ENCODE results near the gene DVL1. TPM values are rescaled to one million over a fixed set of nuclear protein-coding genes. Genes with fewer than 3 reads are reported as not detected.

The DVL1 gene
- total RNA-seq, 3 donors from 2014 or later (not counting 1 experiment from before 2014, with no cell fraction given) = 33.8 to 41.9 (median 35.6) TPM

- Histone ChIP-seq H3K27me3 (ENCODE audit: control insufficient read depth, insufficient read depth, low read length) (no peaks in the 10 kb centered on the region), H3K4me3 (ENCODE audit: low read length) (no peak overlapping the region), H3K27ac (ENCODE audit: low read length) (no peak overlapping the region), H3K36me3 (ENCODE audit: control insufficient read depth, insufficient read depth, low read length) (no peaks in the 10 kb centered on the region), H3K4me1 (ENCODE audit: control insufficient read depth, insufficient read depth, low read length) (peaks cover 11% of the 10 kb centered on the region), H3K9me3 (ENCODE audit: control insufficient read depth, insufficient read depth, low read length) (no peaks in the 10 kb centered on the region)
- intact Hi-C loops (cut with micrococcal nuclease) = no loop called here
- Mint-ChIP-seq H3K4me1 (peaks cover 0 to 26% of the 10 kb centered on the region in 2 donors), H3K27ac (no peak overlapping the region), H3K9me3 (no peaks in the 10 kb centered on the region), H3K36me3 (no peaks in the 10 kb centered on the region), H3K4me3 (no peak overlapping the region), H3K27me3 (ENCODE audit: low read depth in 2 of 2) (no peaks in the 10 kb centered on the region)
- no peak for DNase-seq
- no peak for TF ChIP-seq CTCF (IDR thresholded peaks at IDR 0.05)
- WGBS (ENCODE audit: insufficient coverage) = 94% methylated on average over 16 of the region's 16 CpGs
- ATAC-seq = no peak
These were observed 3.8 kb downstream of the DVL1 start for GRCh38 chr1:1345384-1345783.

GRCh38 chr1:1344655-1345361, 4.4 kb downstream of the DVL1 start:
- DNase-seq = no peak
- no peak overlapping the region for H3K4me3 Mint-ChIP-seq
- ATAC-seq = no peak
- Histone ChIP-seq H3K27ac (ENCODE audit: low read length) (no peak overlapping the region), H3K27me3 (ENCODE audit: control insufficient read depth, insufficient read depth, low read length) (no peaks in the 10 kb centered on the region), H3K36me3 (ENCODE audit: control insufficient read depth, insufficient read depth, low read length) (peaks cover 2% of the 10 kb centered on the region), H3K4me3 (ENCODE audit: low read length) (no peak overlapping the region), H3K9me3 (ENCODE audit: control insufficient read depth, insufficient read depth, low read length) (no peaks in the 10 kb centered on the region), H3K4me1 (ENCODE audit: control insufficient read depth, insufficient read depth, low read length) (peaks cover 11% of the 10 kb centered on the region)
- H3K27me3 Mint-ChIP-seq (ENCODE audit: low read depth in 2 of 2) = no peaks in the 10 kb centered on the region
- H3K9me3 Mint-ChIP-seq = no peaks in the 10 kb centered on the region
- intact Hi-C loops (cut with micrococcal nuclease) = no loop called here
- H3K4me1 Mint-ChIP-seq = peaks cover 0 to 26% of the 10 kb centered on the region in 2 donors
- WGBS (ENCODE audit: insufficient coverage) = 83% methylated on average over 15 of the region's 15 CpGs
- no peak overlapping the region for H3K27ac Mint-ChIP-seq
- TF ChIP-seq CTCF (IDR thresholded peaks at IDR 0.05) = no peak
- H3K36me3 Mint-ChIP-seq = no peaks in the 10 kb centered on the region

GRCh38 chr1:1343811-1344421, 5.3 kb downstream of the DVL1 start:
- no peaks in the 10 kb centered on the region for H3K27me3 Mint-ChIP-seq (ENCODE audit: low read depth in 2 of 2)
- H3K9me3 Mint-ChIP-seq = no peaks in the 10 kb centered on the region
- H3K36me3 Mint-ChIP-seq = no peaks in the 10 kb centered on the region
- no peak for ATAC-seq
- peak overlapping the region in 1 of 2 donors; percentile 33 for H3K27ac Mint-ChIP-seq
- intact Hi-C loops (cut with micrococcal nuclease) = no loop called here
- peaks cover 0 to 26% of the 10 kb centered on the region in 2 donors for H3K4me1 Mint-ChIP-seq
- no peak for TF ChIP-seq CTCF (IDR thresholded peaks at IDR 0.05)
- peaks cover 2% of the 10 kb centered on the region for H3K36me3 ChIP-seq (ENCODE audit: control insufficient read depth, insufficient read depth, low read length)
- H3K9me3 ChIP-seq (ENCODE audit: control insufficient read depth, insufficient read depth, low read length) = no peaks in the 10 kb centered on the region
- H3K4me1 ChIP-seq (ENCODE audit: control insufficient read depth, insufficient read depth, low read length) = peaks cover 11% of the 10 kb centered on the region
- H3K27me3 ChIP-seq (ENCODE audit: control insufficient read depth, insufficient read depth, low read length) = no peaks in the 10 kb centered on the region
- no peak overlapping the region for H3K27ac ChIP-seq (ENCODE audit: low read length)
- no peak overlapping the region for H3K4me3 ChIP-seq (ENCODE audit: low read length)
- no peak overlapping the region for H3K4me3 Mint-ChIP-seq
- 90% methylated on average over 24 of the region's 24 CpGs for WGBS (ENCODE audit: insufficient coverage)
- DNase-seq = no peak

Measured in natural killer cell (primary cell).